Measurements from ENCODE around the gene AFDN. TPM values are rescaled to one million over a fixed set of nuclear protein-coding genes. Genes with fewer than 3 reads are reported as not detected.

Gene AFDN
- total and polyA plus RNA-seq, 2 experiments from 2014 or later: 66.9 to 200 TPM

- Histone ChIP-seq H3F3A (replicated peaks; ENCODE audit: low read depth) (no peaks in the 10 kb centered on the region), H2AFZ (no peak overlapping the region), H3K4me2 (no peak overlapping the region), H3K36me3 (ENCODE audit: insufficient read depth) (peaks cover 34% of the 10 kb centered on the region), H3K27ac (ENCODE audit: low read depth) (no peak overlapping the region), H3K79me2 (replicated peaks; ENCODE audit: insufficient read depth) (peaks cover 21% of the 10 kb centered on the region), H3K9me2 (ENCODE audit: insufficient read depth) (no peaks in the 10 kb centered on the region), H3K27me3 (ENCODE audit: insufficient read depth) (no peaks in the 10 kb centered on the region), H4K20me1 (replicated peaks; ENCODE audit: insufficient read depth) (peaks cover 8% of the 10 kb centered on the region; the same call in 1 of the 2 replicates), H3K4me1 (ENCODE audit: insufficient read depth) (no peaks in the 10 kb centered on the region), H3K4me3 (no peak overlapping the region)
- Mint-ChIP-seq H3K9me3 (no peaks in the 10 kb centered on the region; the same call in 2 of the 3 replicates), H3K4me1 (peaks cover 3% of the 10 kb centered on the region; the same call in 1 of the 3 replicates), H3K27ac (no peak overlapping the region), H3K4me3 (no peak overlapping the region), H3K27me3 (ENCODE audit: insufficient read depth, low read depth, poor library complexity) (peaks cover 4% of the 10 kb centered on the region), H3K36me3 (ENCODE audit: low read depth) (peaks cover 50% of the 10 kb centered on the region)
- DNase-seq (ENCODE audit: low spot score) (no peak), ATAC-seq (no peak; the same call in 2 of the 3 replicates)
- TF ChIP-seq JUNB (IDR thresholded peaks at IDR 0.05; ENCODE audit: unreplicated experiment) (no peak), CTCF (conservative IDR thresholded peaks at IDR 0.05; ENCODE audit: low read depth in 2 of 2) (no peak)
Measured at GRCh38 chr6:167953551-167953950, 126.8 kb downstream of the AFDN start.

- no peaks in the 10 kb centered on the region for H3K27me3 ChIP-seq (ENCODE audit: insufficient read depth)
- H3F3A ChIP-seq (replicated peaks; ENCODE audit: low read depth): no peaks in the 10 kb centered on the region
- H3K9me3 Mint-ChIP-seq: no peaks in the 10 kb centered on the region
- no peaks in the 10 kb centered on the region for H3K9me2 ChIP-seq (ENCODE audit: insufficient read depth)
- no peak overlapping the region for H3K4me2 ChIP-seq
- H3K27me3 Mint-ChIP-seq (ENCODE audit: insufficient read depth, low read depth, poor library complexity): peaks cover 4% of the 10 kb centered on the region
- H3K36me3 ChIP-seq (ENCODE audit: insufficient read depth): peaks cover 28% of the 10 kb centered on the region; the same call in 1 of the 2 replicates
- no peak overlapping the region for H3K4me3 ChIP-seq
- no peak overlapping the region for H3K27ac Mint-ChIP-seq
- peaks cover 44% of the 10 kb centered on the region for H3K36me3 Mint-ChIP-seq (ENCODE audit: low read depth)
- H4K20me1 ChIP-seq (replicated peaks; ENCODE audit: insufficient read depth): peaks cover 6% of the 10 kb centered on the region; the same call in 1 of the 2 replicates
- H2AFZ ChIP-seq: no peak overlapping the region
- H3K4me3 Mint-ChIP-seq: no peak overlapping the region
- no peak for ATAC-seq
- DNase-seq (ENCODE audit: low spot score): no peak
- H3K79me2 ChIP-seq (replicated peaks; ENCODE audit: insufficient read depth): peaks cover 23% of the 10 kb centered on the region
- H3K4me1 Mint-ChIP-seq: peaks cover 3% of the 10 kb centered on the region; the same call in 1 of the 3 replicates
- no peak overlapping the region for H3K27ac ChIP-seq (ENCODE audit: low read depth)
- no peaks in the 10 kb centered on the region for H3K4me1 ChIP-seq (ENCODE audit: insufficient read depth)
- TF ChIP-seq CREB1 (CRISPR knock-in tag; IDR thresholded peaks at IDR 0.05; ENCODE audit: low read depth) (no peak), POLR2AphosphoS5 (IDR thresholded peaks at IDR 0.05; ENCODE audit: low read depth) (no peak), REST (IDR thresholded peaks at IDR 0.05; ENCODE audit: unreplicated experiment) (no peak), NANOG (IDR thresholded peaks at IDR 0.05; ENCODE audit: borderline replicate concordance) (no peak), JUNB (IDR thresholded peaks at IDR 0.05; ENCODE audit: unreplicated experiment) (no peak), STAT1 (IDR thresholded peaks at IDR 0.05; ENCODE audit: unreplicated experiment) (no peak), ZNF462 (CRISPR knock-in tag; IDR thresholded peaks at IDR 0.05) (no peak)
Measured at GRCh38 chr6:167954151-167954550, 127.4 kb downstream of the AFDN start.
